Mucosa of stomach (tissue), 1 donor: ENCODE measurements around the gene ANKS6.

Experiments used
- H3K27me3 ChIP-seq: one replicate; pipeline ENCODE4 v1.7.0; 2013; ENCODE audit warnings: mild to moderate bottlenecking, low read length; ENCODE audit not compliant: control insufficient read depth, insufficient read depth
- H3K36me3 ChIP-seq: one replicate; pipeline ENCODE4 v1.7.0; 2013; ENCODE audit warnings: low read length; ENCODE audit not compliant: control insufficient read depth, insufficient read depth
- H3K4me1 ChIP-seq: one replicate; pipeline ENCODE4 v1.7.0; 2013; ENCODE audit warnings: mild to moderate bottlenecking, low read length; ENCODE audit not compliant: control insufficient read depth, insufficient read depth
- H3K4me3 ChIP-seq: one replicate; pipeline ENCODE4 v1.7.0; 2013; ENCODE audit warnings: low read length
- H3K9ac ChIP-seq: one replicate; pipeline ENCODE4 v1.7.0; 2013; ENCODE audit warnings: mild to moderate bottlenecking, low read length, moderate library complexity
- H3K9me3 ChIP-seq: one replicate; pipeline ENCODE4 v1.7.0; 2013; ENCODE audit warnings: mild to moderate bottlenecking, low read length, moderate library complexity; ENCODE audit not compliant: control insufficient read depth
- donor health status: Pancreatic carcinoma.

ANKS6 gene

GRCh38 chr9:98810102-98810842 lies 13.9 kb upstream of the ANKS6 start:
- Histone ChIP-seq H3K9me3 (no peaks in the 10 kb centered on the region), H3K36me3 (no peaks in the 10 kb centered on the region), H3K4me3 (no peak overlapping the region), H3K4me1 (peaks cover 49% of the 10 kb centered on the region), H3K27me3 (no peaks in the 10 kb centered on the region), H3K9ac (no peak overlapping the region)

GRCh38 chr9:98809311-98810101 lies 13.2 kb upstream of the ANKS6 start:
- Histone ChIP-seq H3K4me1 (peaks cover 49% of the 10 kb centered on the region), H3K4me3 (peak overlapping the region; percentile 49), H3K27me3 (no peaks in the 10 kb centered on the region), H3K36me3 (no peaks in the 10 kb centered on the region), H3K9me3 (no peaks in the 10 kb centered on the region), H3K9ac (peak overlapping the region; percentile 77)

- H3K9me3 ChIP-seq = no peaks in the 10 kb centered on the region
- H3K9ac ChIP-seq = peak overlapping the region; percentile 77
- H3K36me3 ChIP-seq = no peaks in the 10 kb centered on the region
- no peaks in the 10 kb centered on the region for H3K27me3 ChIP-seq
- H3K4me1 ChIP-seq = peaks cover 49% of the 10 kb centered on the region
- H3K4me3 ChIP-seq = peak overlapping the region; percentile 49
These were observed 12.5 kb upstream of the ANKS6 start for GRCh38 chr9:98808875-98809274.

- Histone ChIP-seq H3K4me3 (peak overlapping the region; percentile 49), H3K4me1 (peaks cover 49% of the 10 kb centered on the region), H3K9ac (peak overlapping the region; percentile 77), H3K9me3 (peaks cover 4% of the 10 kb centered on the region), H3K27me3 (no peaks in the 10 kb centered on the region), H3K36me3 (no peaks in the 10 kb centered on the region)
These were observed 12.1 kb upstream of the ANKS6 start for GRCh38 chr9:98808411-98808815.

GRCh38 chr9:98807814-98808195 lies 11.4 kb upstream of the ANKS6 start:
- peak overlapping the region; percentile 77 for H3K9ac ChIP-seq

GRCh38 chr9:98807070-98807813 lies 10.9 kb upstream of the ANKS6 start, which contains the start of gene GALNT12:
GALNT12 (plus strand) TSS chr9:98807670; CDS start chr9:98807699, 29 bp downstream.
- peak within 1 kb of the TSS; percentile 49 for H3K4me3 ChIP-seq
- no peaks in the 10 kb centered on the region for H3K27me3 ChIP-seq
- peaks cover 49% of the 10 kb centered on the region for H3K4me1 ChIP-seq
- peak within 1 kb of the TSS; percentile 77 for H3K9ac ChIP-seq
- peaks cover 4% of the 10 kb centered on the region for H3K9me3 ChIP-seq
- no peaks in the 10 kb centered on the region for H3K36me3 ChIP-seq

More at GRCh38 chr9:98807814-98808195, 11.4 kb upstream of the ANKS6 start:
- Histone ChIP-seq H3K27me3 (no peaks in the 10 kb centered on the region), H3K36me3 (no peaks in the 10 kb centered on the region), H3K9me3 (peaks cover 4% of the 10 kb centered on the region), H3K4me1 (peaks cover 49% of the 10 kb centered on the region), H3K4me3 (peak overlapping the region; percentile 49)

- Histone ChIP-seq H3K4me1 (peaks cover 49% of the 10 kb centered on the region), H3K27me3 (no peaks in the 10 kb centered on the region), H3K4me3 (no peak overlapping the region), H3K9me3 (peaks cover 4% of the 10 kb centered on the region), H3K36me3 (no peaks in the 10 kb centered on the region), H3K9ac (peak overlapping the region; percentile 24)
These were observed 10.2 kb upstream of the ANKS6 start for GRCh38 chr9:98806394-98807035.

- Histone ChIP-seq H3K4me3 (no peak overlapping the region), H3K27me3 (no peaks in the 10 kb centered on the region), H3K9ac (no peak overlapping the region), H3K9me3 (peaks cover 4% of the 10 kb centered on the region), H3K36me3 (no peaks in the 10 kb centered on the region), H3K4me1 (peaks cover 42% of the 10 kb centered on the region)
These were observed 9.3 kb upstream of the ANKS6 start for GRCh38 chr9:98805506-98806272.

- H3K4me1 ChIP-seq = peaks cover 28% of the 10 kb centered on the region
- H3K36me3 ChIP-seq = no peaks in the 10 kb centered on the region
- H3K9me3 ChIP-seq = peaks cover 4% of the 10 kb centered on the region
- no peak overlapping the region for H3K4me3 ChIP-seq
- no peak overlapping the region for H3K9ac ChIP-seq
- H3K27me3 ChIP-seq = no peaks in the 10 kb centered on the region
These were observed 7.7 kb upstream of the ANKS6 start for GRCh38 chr9:98804083-98804482.

- no peaks in the 10 kb centered on the region for H3K36me3 ChIP-seq
- peaks cover 15% of the 10 kb centered on the region for H3K4me1 ChIP-seq
- H3K27me3 ChIP-seq = no peaks in the 10 kb centered on the region
- peaks cover 4% of the 10 kb centered on the region for H3K9me3 ChIP-seq
- H3K9ac ChIP-seq = no peak overlapping the region
- no peak overlapping the region for H3K4me3 ChIP-seq
These were observed 5.6 kb upstream of the ANKS6 start for GRCh38 chr9:98801969-98802371.

- Histone ChIP-seq H3K9ac (no peak overlapping the region), H3K4me3 (no peak overlapping the region), H3K36me3 (no peaks in the 10 kb centered on the region), H3K4me1 (peaks cover 15% of the 10 kb centered on the region), H3K27me3 (no peaks in the 10 kb centered on the region), H3K9me3 (peaks cover 4% of the 10 kb centered on the region)
These were observed 5.2 kb upstream of the ANKS6 start for GRCh38 chr9:98801561-98801960.
